RPMI7951 (cell line): ENCODE measurements around the gene TLE1. TPM values are rescaled to one million over a fixed set of nuclear protein-coding genes. Genes with fewer than 3 reads are reported as not detected.
"Not testable (repeated sequence)": the region's sequence is repeated elsewhere in the genome, so short reads cannot be mapped to it uniquely, and the experiment has no call there.

Experiments used
- DNase-seq: peaks from one replicate; pipeline ENCODE4 v3.0.0-alpha.2; 2012; ENCODE audit warnings: low read depth
- total RNA-seq: library from RNA; depleted of rRNA; stranded (reverse); fragments of >200 nt; shearing (Covaris generic); gene quantifications from 2 replicates; pipeline ENCODE4 v1.2.3, GENCODE V29; 2014

The TLE1 gene
- total RNA-seq, 1 experiment from 2014 or later: 19.2 TPM

DNA sequence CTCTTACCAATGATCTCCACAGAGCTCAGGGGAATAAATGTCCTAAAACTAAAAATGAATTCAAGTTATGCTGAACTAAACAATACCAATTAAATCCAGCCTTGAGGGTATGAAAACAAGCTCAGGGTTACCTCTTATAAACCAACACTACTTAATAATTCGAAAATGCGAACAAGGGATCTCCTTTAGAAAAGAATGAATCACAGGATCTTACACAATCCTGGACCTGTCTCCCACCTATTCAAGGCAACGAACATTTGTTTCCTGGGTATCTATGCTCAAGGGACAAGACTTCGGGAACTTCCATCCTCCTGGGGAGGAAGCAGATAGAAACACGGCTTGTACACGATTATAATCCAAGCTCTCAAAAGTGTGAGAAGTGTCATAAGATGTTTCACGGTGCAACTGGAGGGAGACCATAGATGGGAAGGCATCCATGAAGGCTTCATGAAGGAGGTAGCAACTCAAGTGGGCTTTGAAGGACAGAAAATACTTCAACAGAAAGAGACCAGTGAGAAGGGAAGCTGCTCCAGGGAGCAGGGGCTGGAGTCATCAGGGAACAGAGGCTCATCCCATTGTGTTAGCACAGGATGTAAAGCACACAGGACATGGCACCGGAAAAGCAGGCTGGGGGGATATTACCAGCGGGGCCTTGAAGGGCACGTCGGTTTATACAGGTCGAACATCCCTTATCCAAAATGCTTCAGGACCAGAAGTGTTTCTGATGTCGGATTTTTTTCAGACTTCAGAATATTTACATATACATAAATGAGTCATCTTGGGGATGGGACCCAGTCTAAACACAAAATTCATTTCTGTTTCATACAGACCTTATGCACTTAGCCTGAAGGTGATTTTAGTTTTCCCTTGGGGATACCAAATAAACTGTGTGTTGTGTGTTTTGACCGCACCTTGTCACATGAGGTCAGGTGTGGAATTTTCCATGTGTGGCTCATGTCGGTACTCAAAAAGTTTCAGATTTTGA, 87.4 kb downstream of the TLE1 start:
- DNase-seq: no peak

DNA sequence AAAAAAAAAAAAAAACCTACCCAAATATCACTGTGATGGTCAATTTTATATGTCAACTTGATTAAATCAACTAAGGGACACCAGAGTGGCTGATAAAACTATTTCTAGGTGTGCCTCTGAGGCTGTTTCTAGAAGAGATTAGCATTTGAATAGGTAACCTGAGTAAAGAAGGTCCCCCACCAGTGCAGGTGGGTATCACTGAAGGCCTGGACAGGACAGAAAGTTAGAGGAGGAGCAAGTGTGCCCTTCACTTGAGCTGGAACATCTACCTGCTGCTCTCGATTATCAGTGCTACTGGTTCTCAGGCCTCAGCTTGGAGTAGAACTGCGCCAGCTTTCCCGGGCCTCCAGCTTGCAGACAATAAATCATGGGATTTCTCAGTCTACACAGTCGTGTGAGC, 88.7 kb downstream of the TLE1 start:
- no peak for DNase-seq

DNA sequence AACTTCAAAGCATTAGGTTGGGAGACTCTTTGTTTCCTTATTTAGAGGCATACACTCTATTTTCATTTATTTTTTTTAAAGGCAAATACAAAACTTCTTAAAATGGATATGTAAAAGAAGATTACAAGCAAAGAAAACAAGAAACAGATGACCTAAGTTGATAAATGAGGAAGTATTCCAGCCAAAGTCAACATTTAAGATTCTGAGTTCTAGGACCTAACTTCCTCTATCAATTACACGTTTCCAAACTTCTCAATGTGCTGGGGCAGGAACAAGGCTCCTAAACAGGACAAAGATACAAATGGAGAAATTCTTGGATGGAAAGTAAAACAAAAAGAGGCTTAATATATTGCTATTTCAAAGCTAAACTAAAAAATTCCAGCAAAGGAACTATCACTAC, 89.5 kb downstream of the TLE1 start:
- DNase-seq: no peak

DNA sequence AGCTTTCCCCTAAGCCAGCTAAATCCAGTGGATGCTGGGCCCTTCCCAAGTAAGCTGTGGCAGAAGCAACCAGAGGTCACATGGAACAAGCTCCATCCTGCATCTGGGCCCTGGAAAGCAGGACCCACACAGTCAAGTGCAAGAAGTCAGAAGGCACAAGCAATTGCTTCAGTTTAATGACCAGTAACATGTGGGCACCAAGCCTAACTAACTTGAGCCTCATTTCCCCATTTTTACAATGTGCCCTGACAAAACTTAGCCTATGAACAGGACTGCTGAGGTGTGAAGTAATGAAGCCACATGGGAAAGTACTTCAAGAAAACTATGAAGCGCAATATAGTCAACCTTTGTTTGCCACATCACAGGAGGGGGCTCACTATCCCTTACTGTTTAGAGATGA, 90.5 kb downstream of the TLE1 start:
- DNase-seq: no peak

DNA sequence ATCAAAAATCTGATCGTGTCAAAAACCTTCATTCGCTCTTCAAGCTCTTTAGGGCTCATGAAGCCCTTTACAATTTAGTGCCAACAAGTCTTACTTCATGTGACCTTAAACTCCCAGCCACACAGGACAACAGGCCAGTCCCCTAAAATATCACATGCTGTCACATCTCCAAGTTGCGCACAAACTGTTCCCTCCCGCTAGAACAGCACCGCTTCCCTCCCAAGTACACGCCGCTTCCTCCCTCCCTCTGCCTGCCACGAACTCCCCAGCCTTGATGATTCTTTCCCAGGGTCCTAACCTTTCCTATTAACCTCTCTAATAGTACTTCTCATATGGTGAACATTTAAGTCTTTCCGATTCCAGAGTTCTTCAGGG, 91.2 kb downstream of the TLE1 start:
- no peak for DNase-seq

DNA sequence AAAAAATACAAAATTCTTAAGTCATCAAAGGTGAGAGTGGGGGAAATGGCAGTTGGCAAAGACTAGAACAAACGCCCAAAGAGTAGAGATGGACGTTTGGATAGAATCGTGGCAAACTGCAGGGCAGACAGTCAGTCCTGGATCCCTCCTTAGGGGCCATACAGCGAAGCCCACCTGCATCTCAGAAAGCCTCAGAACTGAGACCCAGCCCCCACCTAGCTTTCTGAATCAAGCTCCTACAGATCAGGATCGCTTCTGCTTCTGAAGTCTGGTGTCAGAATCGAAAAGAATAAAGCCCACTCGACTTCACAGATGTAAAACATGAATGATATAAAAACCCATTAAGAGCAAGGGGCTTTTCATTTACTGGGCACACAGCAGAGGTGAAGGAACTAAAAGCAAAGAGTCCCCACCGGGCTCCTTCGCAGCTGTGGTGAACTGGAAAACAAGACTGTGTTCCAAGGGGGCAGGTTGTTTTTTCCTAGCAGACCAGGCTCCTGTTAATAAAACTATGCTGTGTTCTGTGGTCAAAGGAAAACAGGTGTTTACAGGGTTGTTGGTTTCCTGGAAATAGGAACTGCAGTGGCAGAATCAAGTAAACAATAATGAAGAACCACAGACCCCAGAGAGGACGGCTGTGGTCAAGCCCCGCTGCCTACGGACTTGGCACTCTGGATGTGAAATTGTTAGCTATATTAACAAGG, 91.8 kb downstream of the TLE1 start:
- no peak for DNase-seq

DNA sequence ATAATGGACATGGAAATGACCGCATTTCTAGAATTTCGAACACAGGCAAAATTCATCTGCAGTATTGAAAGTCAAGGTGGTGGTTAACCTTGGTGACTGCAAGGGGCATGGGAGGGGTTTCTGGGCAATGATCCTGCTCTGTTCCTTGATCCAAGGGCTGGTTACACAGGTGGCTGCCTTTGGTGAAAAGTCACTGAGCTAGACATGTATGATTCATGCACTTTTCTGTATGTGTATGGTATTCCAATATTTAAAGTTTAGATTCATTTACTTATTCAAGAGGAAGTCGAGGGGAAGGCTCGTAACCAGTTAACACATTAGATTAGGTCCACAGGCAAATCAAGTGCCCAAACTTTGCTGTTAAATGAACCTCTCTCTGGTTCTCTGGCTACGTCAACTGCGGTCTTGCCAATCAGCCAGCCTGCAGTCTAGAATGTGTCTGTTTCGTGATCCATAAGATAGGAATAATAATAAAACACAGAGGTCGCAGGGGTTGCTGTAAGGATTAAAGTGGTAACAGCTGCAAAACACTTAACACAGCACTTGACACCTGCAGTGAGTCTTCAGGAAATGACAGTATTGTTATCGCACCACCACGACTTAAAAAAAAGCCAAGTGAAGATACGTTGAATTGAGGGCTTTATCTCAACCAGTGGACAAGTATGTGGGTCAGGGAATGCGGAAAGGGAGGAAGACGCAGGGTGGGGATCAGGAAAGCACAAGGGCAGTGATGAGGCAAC, 92.5 kb downstream of the TLE1 start:
- DNase-seq: no peak

DNA sequence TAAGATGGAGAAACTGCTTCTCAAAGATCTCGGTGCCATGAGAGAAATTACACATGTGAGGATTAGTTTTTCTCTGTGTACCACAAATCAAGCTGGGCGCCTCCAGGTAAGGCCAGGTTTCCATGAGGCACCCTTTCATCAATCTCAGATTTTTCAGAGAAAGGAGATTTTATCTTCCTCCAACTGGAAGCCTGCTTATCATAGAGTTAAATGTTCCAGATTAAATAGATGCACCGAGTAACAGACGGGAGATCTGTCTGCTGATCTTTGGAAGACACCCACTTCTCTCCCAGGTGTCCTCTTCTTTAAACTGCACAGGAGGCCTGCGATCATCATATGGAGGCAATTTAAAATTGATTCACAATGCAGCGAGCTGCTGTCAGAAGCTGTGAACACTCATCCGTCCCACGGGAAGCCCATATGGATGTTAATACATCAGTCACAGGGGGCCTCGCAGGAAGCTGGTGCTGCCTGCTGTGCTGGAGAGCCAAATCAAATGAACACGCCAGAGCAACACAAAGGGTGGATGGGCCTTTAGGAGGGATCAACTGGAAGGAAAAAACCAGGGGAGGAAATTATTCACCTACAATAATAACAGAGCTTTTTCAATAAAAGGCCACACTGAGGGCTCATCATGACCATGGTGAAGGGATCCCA, 93.3 kb downstream of the TLE1 start:
- no peak for DNase-seq

DNA sequence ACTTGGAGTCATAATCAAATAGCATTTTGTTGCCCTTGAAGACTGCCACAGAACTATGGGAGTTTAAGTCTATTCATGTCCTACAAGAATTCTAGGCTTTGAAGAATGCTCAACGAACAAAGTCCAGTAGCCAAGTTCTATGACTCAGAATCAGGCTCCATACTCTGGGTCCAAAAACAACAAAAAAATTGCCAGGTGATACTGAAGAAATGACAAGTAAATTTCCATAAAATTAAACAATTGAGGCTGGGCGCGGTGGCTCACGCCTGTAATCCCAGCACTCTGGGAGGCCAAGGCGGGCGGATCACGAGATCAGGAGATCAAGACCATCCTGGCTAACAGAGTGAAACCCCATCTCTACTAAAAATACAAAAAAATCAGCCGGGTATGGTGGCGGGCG, 94.1 kb downstream of the TLE1 start:
- DNase-seq: not testable (repeated sequence)

DNA sequence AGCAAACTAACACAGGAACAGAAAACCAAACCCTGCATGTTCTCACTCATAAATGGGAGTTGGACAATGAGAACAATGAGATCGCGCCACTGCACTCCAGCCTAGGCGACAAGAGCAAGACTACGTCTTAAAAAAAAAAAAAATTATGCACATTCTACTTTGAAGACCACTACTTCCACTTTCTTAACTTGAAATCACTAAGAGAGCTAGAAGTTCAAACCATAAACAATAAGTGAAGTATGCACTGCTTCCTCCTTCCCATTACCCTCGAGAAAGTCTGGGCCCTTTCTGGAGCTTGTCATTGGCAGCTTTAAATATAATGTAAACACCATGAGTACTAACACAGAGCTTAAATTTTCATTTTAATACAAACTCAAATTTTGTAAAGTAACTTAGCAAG, 94.9 kb downstream of the TLE1 start:
- DNase-seq: no peak

DNA sequence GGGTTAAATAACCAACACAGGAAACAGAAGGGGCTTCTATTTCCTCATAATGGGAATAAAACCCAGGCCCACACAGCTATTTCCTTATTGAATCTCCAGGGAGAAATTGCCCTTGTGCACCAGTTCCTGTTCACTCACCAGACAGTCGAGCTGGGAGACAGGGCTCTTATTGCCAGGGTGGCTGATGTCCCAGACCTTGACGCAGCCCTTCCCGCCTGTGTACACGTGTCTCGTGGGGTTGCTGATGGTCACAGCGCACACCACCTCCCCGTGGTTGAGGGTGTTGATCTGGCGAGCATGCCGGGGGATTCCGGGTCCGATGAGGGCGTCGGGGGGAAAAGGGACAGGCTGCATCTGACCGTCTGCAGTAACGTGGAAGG, 96.5 kb downstream of the TLE1 start:
- no peak for DNase-seq

DNA sequence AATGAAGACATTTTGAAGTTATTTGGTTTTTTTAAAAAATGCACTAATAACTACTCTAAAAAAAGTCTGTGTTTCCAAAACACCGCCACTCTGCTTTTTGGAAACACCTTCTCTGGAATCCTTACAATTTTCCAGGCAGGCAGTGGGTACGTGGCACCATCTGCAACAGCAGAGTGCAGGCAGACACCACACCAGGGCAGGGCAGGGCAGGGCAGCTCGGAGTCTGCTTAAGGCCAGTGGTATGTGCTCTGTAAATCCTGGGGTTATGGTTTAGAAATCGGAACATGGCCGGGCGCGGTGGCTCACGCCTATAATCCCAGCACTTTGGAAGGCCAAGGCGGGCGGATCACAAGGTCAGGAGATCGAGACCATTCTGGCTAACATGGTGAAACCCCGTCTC, 97.6 kb downstream of the TLE1 start:
- DNase-seq: no peak

DNA sequence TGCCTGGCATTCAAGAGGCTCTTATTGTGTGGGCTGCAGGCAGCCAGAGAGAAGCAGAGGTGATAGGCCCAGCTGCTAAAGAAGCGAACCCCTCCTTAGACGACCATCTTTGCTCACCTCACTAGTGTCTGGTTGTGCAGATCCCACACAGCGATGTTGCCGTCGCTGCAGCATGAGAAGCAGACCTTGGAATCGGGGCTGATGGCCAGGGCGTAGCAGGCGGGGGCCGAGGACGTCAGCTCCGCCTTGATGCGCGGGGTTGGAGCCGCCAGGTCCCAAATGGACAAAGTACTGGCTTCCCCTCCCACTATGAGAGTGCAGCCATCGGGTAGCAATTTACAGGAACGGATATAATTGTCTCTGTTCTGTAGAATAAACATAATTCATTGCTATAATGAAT, 98.7 kb downstream of the TLE1 start:
- DNase-seq: no peak

DNA sequence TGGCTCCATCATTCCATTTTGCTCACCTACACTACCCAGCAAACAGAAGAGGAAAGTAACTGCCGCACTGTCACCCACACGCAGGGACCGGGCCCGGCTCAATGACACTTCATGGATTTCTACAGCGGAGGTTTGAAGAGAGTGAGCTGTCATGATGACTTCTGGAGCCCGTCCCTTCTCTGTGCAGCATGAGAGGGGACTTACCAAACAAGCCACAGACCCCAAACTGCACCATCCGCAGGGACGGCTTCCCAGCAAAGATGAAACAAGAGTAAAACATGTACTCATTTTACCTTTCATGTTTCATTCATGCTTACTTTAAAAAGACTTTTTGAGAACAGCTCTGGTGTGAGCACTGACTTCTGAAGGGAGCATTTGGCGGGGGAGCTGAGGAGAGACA, 99.5 kb downstream of the TLE1 start:
- DNase-seq: no peak

DNA sequence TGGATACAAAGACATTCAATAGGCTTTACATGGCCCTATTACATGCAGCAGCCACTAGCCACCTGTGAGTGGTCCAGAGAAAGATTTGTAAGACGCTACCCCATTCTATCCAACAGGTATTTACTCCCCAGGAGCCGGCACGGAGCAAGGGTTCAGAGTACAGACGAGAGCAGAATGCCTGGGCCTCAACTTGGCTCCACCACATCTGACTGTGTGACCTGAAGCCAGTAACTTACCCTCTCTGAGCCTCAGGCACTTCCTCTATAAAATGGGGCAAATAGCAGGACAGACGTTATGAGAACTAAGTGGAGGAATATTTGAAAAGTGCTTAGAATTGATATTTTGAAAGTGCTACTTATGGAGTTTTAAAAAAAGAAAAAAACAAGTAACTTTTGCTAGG, 100.0 kb downstream of the TLE1 start:
- no peak for DNase-seq

DNA sequence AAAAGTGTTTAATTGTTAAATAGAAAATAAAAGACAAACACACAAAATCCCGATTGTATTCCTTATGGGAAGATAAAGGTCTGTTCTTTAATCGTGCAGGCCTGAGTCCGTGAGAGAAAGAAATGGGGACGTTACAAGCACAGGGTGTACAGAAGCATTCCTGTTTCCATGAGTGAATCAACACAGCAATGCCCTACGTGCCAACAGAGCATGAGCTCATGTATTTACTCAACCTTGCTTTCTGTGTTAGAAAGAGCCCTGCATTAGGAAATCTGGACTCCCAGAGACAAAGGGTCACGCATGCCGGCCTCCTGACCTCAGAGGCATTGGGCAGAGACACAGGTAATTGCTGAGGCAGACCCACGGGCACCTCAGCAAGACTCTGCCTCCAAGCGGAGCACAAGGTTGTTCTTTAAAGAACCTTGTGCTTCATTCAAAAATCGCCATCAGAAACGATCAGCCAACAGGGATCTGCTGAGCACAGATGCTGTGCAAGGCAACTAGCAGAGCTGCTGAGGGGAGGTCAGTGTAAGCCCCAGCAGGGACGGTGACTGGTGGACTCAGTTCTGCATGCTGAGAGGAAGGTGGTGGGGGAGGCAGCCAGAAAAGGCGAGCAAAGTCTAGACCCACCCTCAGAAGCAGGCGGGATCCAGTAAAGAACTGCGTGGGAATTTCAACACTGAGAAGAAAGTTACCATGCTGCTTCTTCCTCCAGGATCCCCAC, 101.0 kb downstream of the TLE1 start:
- no peak for DNase-seq

DNA sequence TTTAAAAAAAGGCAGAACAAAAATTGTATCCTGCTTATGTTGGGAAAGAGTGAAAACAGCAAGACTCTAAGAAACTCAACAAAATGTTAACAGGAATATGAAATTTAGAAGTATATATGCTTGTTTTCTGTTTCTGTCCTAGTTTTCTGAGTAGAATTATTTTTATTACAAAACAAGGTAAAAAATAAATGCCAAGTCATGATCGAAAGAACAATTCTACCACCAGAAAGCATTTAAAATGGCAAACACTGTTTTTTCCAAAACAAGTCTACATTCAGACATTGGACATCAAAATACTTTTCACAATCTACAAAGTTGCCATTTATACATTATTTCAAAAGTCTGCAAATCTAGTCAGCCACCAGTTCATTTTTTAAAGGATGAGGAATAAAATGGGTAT, 102.6 kb downstream of the TLE1 start:
- no peak for DNase-seq

DNA sequence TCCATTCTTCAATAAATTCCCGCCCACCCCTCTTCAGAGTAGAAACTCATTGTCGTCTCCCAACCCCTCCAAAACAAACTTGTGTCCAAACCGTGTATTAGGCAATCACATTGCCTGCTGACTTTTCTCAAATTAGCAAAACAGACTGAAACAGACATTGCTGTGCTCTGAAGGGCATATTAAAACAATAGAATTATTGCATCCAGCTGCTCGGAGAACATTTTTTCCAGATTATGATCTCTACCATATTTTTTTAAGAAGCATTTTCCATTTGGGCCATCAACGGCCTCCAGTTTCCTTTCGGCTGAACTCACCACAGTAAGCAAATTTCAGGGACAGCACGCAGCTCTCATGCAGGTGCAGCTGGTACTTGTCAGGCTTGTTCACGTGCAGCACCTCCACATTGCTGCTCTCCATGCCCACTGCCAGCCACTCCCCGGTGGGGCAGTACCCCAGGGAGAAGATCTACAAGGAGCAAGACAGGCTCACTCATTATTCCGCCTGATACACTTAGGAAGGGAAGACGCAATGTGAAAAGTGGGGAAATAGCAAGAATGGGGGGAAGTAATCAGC, 104.1 kb downstream of the TLE1 start:
- DNase-seq: no peak

DNA sequence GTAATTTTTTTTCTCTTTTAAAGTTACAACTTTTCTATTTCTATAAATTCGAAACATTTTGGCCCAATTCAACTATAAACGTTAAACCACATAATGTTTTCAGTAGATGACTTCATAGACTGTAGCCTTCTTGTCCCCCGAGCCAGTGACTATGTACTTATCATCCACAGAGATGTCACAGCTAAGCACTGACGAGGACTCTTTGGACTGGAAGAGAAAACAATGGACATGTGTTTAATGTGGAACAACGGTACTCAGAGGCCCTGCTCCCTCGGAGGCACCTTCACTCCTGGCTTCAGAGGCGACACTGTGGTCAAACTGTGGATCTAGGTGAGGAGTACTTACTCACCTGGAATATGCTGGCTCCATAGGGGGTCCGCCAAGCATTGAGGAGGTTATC, 105.2 kb downstream of the TLE1 start:
- no peak for DNase-seq

DNA sequence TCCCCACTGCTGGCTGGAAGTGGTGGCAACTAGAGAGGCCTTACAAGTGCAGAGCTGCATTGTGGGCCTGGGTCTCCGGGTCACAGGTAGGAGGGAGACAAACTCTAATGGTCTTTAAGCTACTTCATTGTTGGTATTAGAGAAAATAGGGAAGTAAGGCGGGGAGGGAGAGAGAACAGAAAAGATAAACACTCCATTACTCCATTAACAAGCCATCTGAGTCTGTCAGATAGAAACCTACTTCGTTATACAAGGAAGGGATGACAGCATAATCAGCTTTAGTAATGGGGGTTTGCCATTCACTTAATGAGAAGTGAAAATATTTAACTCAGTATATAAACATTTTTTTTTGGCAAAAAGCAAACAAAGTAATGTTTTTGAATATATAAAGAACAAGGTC, 107.4 kb downstream of the TLE1 start:
- no peak for DNase-seq

DNA sequence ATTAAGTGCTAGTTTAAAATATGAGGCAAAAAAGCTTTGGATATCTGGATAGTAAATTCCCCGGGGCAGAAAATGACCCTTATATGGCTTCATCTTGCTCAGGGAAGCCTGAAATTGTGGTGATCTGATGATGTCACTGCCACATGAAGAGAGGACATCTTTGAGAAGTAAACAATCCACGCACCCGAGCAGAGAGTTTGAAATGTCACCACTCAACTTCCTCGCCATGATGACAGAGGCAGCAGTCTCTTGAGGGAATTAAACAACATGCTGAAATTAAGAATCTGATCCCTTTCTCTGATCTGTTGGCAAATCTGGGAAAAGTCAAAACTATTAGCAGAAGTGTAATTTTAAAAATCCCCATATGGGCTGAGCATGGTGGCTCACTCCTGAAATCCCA, 110.0 kb downstream of the TLE1 start:
- DNase-seq: no peak
